ENCODE results near the gene MTA3. TPM values are rescaled to one million over a fixed set of nuclear protein-coding genes. Genes with fewer than 3 reads are reported as not detected.

The MTA3 gene
- total RNA-seq, 1 donor from 2014 or later, result 25.8 TPM

GRCh38 chr2:42799881-42800280 is 231.4 kb downstream of the MTA3 start:
- Histone ChIP-seq H3K36me3 (ENCODE audit: control insufficient read depth, insufficient read depth, low read length) (no peaks in the 10 kb centered on the region), H3K4me3 (ENCODE audit: low read depth, low read length) (no peak overlapping the region), H3K27me3 (ENCODE audit: control insufficient read depth, insufficient read depth, low read length) (no peaks in the 10 kb centered on the region)
- TF ChIP-seq CTCF (IDR thresholded peaks at IDR 0.05; ENCODE audit: insufficient read depth, low read length, poor library complexity, severe bottlenecking), result no peak
- DNase-seq (ENCODE audit: low read depth), result no peak

- TF ChIP-seq CTCF (IDR thresholded peaks at IDR 0.05; ENCODE audit: insufficient read depth, low read length, poor library complexity, severe bottlenecking), result no peak
- no peak for DNase-seq (ENCODE audit: low read depth)
- Histone ChIP-seq H3K4me3 (ENCODE audit: low read depth, low read length) (no peak overlapping the region), H3K36me3 (ENCODE audit: control insufficient read depth, insufficient read depth, low read length) (no peaks in the 10 kb centered on the region), H3K27me3 (ENCODE audit: control insufficient read depth, insufficient read depth, low read length) (no peaks in the 10 kb centered on the region)
Measured at GRCh38 chr2:42800461-42800962, 232.1 kb downstream of the MTA3 start.

- Histone ChIP-seq H3K36me3 (ENCODE audit: control insufficient read depth, insufficient read depth, low read length) (no peaks in the 10 kb centered on the region), H3K4me3 (ENCODE audit: low read depth, low read length) (no peak overlapping the region), H3K27me3 (ENCODE audit: control insufficient read depth, insufficient read depth, low read length) (no peaks in the 10 kb centered on the region)
- no peak for DNase-seq (ENCODE audit: low read depth)
- TF ChIP-seq CTCF (IDR thresholded peaks at IDR 0.05; ENCODE audit: insufficient read depth, low read length, poor library complexity, severe bottlenecking), result no peak
Measured at GRCh38 chr2:42800981-42801380, 232.5 kb downstream of the MTA3 start.

GRCh38 chr2:42801381-42801780 is 232.9 kb downstream of the MTA3 start:
- H3K36me3 ChIP-seq (ENCODE audit: control insufficient read depth, insufficient read depth, low read length), result no peaks in the 10 kb centered on the region
- no peak for DNase-seq (ENCODE audit: low read depth)
- no peak overlapping the region for H3K4me3 ChIP-seq (ENCODE audit: low read depth, low read length)
- no peak for TF ChIP-seq CTCF (IDR thresholded peaks at IDR 0.05; ENCODE audit: insufficient read depth, low read length, poor library complexity, severe bottlenecking)
- no peaks in the 10 kb centered on the region for H3K27me3 ChIP-seq (ENCODE audit: control insufficient read depth, insufficient read depth, low read length)

GRCh38 chr2:42802150-42802549 is 233.7 kb downstream of the MTA3 start:
- H3K27me3 ChIP-seq (ENCODE audit: control insufficient read depth, insufficient read depth, low read length), result no peaks in the 10 kb centered on the region
- H3K36me3 ChIP-seq (ENCODE audit: control insufficient read depth, insufficient read depth, low read length), result no peaks in the 10 kb centered on the region
- no peak for TF ChIP-seq CTCF (IDR thresholded peaks at IDR 0.05; ENCODE audit: insufficient read depth, low read length, poor library complexity, severe bottlenecking)
- no peak overlapping the region for H3K4me3 ChIP-seq (ENCODE audit: low read depth, low read length)
- DNase-seq (ENCODE audit: low read depth), result no peak

- no peaks in the 10 kb centered on the region for H3K27me3 ChIP-seq (ENCODE audit: control insufficient read depth, insufficient read depth, low read length)
- no peak for TF ChIP-seq CTCF (IDR thresholded peaks at IDR 0.05; ENCODE audit: insufficient read depth, low read length, poor library complexity, severe bottlenecking)
- H3K4me3 ChIP-seq (ENCODE audit: low read depth, low read length), result no peak overlapping the region
- no peak for DNase-seq (ENCODE audit: low read depth)
- H3K36me3 ChIP-seq (ENCODE audit: control insufficient read depth, insufficient read depth, low read length), result no peaks in the 10 kb centered on the region
Measured at GRCh38 chr2:42804338-42804737, 235.9 kb downstream of the MTA3 start.

All from kidney epithelial cell (primary cell).